HK-2 (cell line): Measurements from ENCODE around the gene PRKCD.

ENCODE experiments used
- DNase-seq: peaks from one replicate; pipeline ENCODE4 v3.0.0-alpha.2; 2018; ENCODE audit not compliant: unreplicated experiment

PRKCD gene

DNA sequence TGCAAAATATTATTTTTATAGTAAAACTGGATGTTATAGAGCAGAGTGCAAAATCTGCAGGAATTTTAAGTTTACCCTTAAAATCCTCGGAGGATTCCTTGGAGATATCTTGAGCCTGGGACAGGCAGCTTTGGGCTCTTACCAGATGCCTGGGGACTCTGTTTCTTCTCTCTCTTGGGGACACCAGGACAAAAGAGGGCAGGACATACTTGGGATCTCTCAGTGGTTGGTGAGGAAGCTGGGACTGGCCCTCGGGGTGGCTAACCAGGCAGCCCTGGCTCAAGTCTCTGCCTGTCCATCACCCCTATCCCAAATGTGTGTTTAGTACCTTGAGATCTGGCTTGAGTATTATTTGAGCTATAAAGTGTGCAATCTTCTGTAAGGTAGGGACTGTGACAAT, 56.2 kb downstream of the PRKCD start:
- DNase-seq = no peak

DNA sequence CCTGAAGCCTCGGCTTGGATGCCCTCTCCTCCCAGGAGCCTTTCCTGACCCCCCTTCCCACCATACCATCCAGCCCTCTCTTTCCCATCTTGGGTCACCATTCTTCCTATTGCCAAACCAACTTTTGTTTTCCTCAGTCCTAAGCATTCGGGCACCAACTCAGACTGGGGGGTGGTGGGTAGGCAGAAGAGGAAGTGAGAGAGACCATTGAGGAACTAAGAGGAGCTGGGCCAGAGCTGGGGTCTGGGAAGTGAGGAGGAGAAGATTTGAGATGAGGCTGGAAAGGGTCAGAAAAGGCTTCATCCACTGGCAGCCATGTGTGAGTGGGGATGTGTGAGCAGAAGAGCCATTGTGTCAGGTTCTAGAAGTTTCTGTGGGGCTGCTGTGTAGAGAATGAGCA, 57.1 kb downstream of the PRKCD start:
- no peak for DNase-seq

DNA sequence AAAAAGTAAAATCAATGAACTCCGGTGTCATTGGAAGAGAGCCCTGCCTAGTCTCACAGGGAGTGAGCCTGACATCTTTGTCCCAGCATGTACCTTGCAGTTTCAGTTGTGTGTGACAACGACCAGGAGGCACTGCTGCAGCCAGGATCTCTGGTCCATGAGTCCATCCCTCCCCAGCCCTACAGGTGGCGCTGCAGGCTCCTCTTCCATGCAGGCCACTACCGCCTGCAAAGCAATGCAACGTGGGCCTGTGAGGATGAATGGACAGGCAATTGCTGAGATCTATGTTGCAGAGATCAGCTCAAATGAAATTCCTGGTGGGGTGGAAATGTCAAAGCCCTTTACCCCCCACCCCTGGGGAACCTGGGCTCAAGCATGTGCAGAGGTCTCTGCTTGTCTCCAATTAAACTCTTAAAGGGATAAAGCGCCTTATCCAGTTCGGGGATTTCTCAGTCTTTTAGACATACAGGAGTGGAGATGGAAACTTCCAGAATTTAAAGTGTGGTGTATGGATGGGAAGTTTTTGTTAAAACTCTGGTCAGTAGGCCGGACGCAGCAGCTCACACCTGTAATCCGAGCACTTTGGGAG, 59.0 kb downstream of the PRKCD start:
- peak; percentile 78 for DNase-seq

- DNase-seq = no peak
These were observed 60.3 kb downstream of the PRKCD start for GRCh38 chr3:53221345-53221744.

DNA sequence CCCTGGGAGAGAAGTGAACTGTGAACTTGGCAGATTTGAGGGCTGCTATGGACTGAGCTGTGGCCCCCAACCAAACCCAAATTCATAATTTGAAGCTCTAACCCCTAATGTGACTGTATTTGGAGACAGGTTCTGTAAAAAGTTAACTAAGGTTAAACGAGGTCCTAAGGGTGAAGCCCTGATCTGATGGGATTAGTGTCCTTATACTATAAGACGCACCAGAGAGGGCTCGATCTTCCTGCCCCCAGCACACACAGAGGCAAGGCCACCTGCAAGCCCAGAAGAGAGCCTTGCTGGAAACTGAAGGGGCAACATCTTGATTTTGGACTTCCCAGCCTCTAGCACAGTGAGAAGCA, 60.8 kb downstream of the PRKCD start:
- no peak for DNase-seq

- no peak for DNase-seq
These were observed 61.3 kb downstream of the PRKCD start for GRCh38 chr3:53222183-53222901.

- DNase-seq = no peak
These were observed 62.0 kb downstream of the PRKCD start for GRCh38 chr3:53223025-53223424.

GRCh38 chr3:53223541-53223966, 62.5 kb downstream of the PRKCD start:
- DNase-seq = no peak

GRCh38 chr3:53224026-53224425, 63.0 kb downstream of the PRKCD start:
- DNase-seq = no peak

DNA sequence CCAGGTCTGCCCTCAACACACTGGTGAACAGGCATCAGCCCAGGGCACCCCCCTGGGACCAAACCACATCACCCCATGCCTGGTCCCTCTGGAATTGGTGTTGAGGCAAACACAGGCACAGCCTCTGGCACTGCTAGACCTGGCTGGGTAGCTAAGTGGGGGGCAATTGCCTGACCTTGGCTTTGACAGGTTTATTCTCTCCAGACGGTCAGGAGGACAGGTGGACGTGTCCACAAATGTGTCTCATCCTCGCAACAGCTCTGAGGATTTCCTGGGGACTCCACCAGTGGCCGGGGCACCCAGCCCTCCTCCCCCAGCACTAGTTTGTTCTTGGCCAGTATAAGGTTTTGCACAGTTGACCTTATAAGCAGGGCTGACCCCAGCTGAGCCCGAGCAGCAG, 63.5 kb downstream of the PRKCD start:
- no peak for DNase-seq

- DNase-seq = no peak
These were observed 64.2 kb downstream of the PRKCD start for GRCh38 chr3:53225181-53225580.

DNA sequence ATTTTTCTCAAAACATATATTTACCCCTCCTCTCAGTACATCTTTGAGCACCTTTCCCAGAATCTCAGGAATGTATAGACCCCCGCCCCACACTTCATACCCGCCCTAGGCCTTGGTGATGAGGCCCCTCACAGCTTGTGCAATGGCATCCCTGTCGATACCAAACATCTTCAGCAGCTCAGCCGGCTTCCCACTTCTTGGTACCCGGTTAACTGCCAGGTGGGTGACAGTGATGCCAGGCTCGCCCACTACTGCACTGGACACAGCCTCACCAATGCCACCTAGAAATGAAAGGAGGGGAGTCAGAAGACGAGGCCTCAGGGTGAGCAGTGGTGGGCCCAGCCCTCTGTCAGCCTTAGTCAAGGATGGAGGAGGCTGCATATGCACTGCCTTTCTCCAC, 64.6 kb downstream of the PRKCD start:
- DNase-seq = no peak

GRCh38 chr3:53226142-53226840, 65.3 kb downstream of the PRKCD start:
- DNase-seq = no peak

DNA sequence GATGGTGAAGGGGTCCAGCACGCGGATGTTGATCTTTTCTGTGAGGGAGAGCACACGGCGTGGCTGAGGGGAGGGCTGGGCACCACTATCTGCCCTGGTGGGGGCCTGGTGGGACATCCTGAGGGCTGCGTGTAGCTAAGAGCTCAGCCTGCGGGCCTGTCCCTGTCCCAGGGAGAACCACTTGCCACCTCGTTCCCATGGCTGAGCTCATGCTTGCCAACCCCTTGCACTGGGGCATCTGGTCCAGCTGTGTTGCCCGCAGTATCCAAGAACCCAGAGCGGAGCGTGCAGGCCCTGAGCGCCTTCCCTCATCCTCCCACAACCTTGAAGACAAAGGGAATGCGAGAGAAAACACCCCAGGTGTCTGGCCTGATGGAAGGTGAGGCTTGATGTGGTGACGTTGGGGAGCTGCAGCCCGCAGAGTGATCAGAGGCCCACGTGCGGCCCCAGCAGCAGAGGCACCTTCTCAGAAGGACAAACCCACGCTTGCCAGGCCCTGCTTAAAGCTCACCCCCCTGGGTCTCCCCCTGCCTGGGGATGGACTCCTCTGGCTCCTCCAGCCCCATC, 65.9 kb downstream of the PRKCD start:
- no peak for DNase-seq

DNA sequence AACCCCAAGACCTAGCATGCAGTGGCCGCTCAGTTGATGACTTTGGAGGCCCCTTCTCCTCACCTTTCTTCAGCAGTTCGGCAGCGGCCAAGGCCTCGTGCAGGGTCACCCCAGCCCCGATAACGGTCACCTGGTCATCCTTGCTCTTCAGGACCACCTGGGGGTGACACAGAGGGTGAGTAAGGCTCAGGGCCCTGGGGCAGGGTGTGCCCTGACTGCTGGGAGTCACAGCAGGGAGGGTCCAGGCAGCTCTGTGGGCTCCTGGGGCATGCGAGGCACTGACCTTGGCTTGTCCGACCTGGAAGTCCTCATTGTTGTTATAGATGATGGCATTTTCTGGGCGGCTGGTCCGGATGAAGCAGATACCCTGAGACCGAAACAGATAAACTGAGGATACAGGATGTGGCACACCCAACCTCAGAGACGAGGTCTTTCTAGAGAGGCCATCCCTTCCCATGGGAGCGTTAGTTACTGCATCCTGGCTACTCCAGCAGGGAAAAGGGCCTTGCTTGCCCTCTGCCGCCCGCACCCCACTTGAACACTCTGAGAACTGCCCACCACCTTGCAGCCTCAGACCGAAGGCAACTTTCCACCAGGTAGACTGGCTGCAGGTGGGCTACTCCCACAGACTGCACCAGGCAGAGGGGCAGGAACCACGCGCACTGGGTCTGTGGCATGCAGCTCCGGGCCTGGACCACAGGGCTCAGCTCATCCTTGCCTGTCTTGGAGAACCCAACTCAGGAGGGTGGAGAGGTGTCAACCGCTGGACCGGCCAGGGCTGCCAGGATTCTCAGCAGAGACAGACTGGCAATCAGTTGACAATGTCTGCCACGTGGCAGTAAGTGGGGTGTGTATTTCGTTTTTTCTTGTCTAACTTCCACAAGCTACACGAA, 67.2 kb downstream of the PRKCD start:
- DNase-seq = no peak

DNA sequence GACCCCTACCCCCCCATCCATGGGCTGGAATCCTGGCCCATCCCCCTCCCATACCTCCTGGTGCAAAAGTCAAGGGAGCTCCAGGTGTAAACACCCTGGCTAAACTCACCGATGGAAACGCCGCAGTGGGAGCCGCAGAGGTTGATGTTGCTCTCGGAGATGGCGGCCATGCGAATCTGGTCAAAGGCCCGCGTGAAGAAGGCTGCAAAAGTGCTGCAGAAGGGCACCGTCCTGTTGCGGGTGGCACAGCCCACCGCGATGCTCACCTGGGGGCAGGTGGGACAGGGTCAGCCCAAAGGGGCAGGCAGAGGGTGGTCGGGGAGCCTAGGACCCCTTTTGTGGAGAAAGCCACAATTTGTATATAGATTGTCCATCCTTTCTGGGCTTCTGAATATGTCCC, 68.2 kb downstream of the PRKCD start:
- DNase-seq = no peak

DNA sequence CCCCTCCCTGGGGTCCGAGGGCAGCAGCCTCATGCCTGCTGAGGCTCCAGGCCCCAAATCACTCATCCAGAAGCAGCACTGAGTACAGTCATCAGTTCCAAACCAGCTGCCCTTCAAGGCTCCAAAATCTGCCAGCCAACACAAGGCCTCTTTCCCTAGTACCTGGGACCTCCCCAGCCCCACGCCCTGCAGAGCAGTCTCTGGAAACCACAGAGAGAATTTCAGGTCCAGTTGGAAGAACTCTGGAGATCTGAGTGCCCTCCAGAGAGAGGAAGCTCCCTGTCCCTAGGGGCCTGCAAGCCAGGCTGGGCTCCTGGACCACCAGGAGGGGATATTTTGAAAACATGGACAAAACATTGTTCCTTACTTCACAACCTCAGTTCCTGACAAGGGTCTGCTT, 68.6 kb downstream of the PRKCD start:
- DNase-seq = no peak

DNA sequence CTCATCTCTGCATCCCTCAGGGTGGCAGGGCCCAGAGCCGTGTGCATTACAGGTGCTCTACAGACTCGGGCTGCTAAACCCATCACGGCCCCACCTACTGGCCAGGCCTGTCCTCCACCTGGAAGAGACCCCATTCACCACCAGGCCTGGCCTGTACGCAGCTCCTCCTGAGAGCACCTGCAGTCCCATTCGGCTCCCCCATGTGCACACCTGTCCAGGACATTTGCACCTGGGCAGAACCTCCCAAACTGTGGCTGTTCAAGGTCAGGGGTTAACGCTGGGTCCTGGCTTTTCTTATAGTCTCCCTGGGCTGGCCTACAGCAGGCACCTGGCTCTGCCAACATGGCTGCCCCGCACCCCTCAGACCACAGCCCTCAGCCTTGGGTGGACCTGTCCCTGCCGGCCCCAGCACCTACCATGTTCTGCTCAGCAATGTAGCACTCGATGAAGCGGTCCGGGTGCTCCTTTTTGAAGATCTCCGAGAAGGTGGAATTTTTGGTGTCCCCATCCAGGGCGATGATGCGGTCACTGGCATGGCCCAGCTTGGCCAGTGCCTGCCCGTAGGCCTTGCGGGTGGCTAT, 69.1 kb downstream of the PRKCD start:
- no peak for DNase-seq

GRCh38 chr3:53230789-53231188, 69.8 kb downstream of the PRKCD start:
- no peak for DNase-seq

DNA sequence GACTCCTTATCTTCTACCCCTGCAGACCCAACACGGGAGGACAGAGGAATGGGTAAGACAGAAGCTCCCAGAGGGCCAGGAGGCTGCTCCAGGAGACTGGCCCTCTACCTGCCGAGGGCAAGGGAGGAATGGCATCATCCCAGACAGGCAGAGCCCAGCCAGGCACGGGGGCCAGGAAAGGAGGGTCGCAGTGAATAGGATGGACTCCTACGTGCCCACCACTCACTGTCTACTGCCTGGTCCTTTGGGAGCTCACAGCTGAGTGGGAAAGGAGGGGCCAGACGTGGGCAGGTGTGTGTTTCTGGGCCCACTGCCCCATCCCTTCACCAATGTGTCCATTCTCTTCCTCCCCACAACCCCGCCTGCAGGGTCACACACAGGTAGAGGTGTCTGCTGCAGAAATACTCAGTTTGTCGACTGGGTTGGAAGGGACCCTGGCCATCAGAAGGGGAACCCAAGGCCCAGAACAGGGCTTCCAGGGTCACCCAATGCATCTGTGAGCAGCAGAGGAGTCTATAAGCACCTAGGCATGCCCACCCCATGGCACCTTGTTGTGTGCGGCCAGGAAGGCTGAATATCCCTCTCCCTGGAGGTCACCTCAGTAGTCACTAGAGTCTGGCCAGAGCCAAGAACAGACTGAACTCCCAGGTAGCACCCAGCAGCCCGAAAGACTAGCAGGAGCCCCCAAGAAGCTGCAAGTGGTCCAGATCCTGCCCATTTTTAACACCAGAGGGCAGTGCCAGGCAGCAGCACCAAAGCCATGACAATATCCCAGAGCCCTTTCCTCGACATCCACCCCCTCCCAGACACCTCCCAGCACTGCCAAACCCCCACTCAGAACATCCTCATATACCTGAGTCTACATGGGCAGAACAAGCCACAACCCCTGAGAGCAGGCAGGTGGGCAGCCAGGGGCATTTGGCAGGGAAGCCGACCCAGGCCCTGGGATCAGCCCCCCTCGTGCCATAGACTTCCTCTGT, 70.8 kb downstream of the PRKCD start:
- no peak for DNase-seq
